Keratinocyte (primary cell): ENCODE data around the gene PLTP. TPM values are rescaled to one million over a fixed set of nuclear protein-coding genes. Genes with fewer than 3 reads are reported as not detected.

Experiments used
- DNase-seq: peaks from one replicate; pipeline ENCODE4 v3.0.0-alpha.2; 2011; ENCODE audit warnings: low read depth, missing footprints, low spot score
- FAIRE-seq: peaks from 2 replicates; lab custom pipeline; 2011; peaks lifted over from hg19 to GRCh38; lab: Jason Lieb, UNC
- H2AFZ ChIP-seq: 2 replicates; pipeline ENCODE4 v1.6.0; 2012; ENCODE audit warnings: low read length, control low read depth, inconsistent platforms; ENCODE audit not compliant: control insufficient read depth
- H3K27ac ChIP-seq: 2 replicates; pipeline ENCODE4 v1.5.1; 2011; ENCODE audit warnings: low read length; ENCODE audit not compliant: control insufficient read depth, insufficient read depth
- H3K27me3 ChIP-seq: 3 replicates; pipeline ENCODE4 v1.6.0; 2011; ENCODE audit warnings: low read length; ENCODE audit not compliant: control insufficient read depth, insufficient read depth; ENCODE audit errors: extremely low read depth
- H3K36me3 ChIP-seq, 2 experiments: 2 replicates in 1 of 2; 3 replicates in 1 of 2; pipeline ENCODE4 v1.5.1; 2011; ENCODE audit warnings: low read length in 2 of 2, mild to moderate bottlenecking in 1 of 2; ENCODE audit not compliant: control insufficient read depth in 2 of 2, insufficient read depth in 2 of 2; ENCODE audit errors: extremely low read depth in 1 of 2
- H3K4me1 ChIP-seq: 3 replicates; pipeline ENCODE4 v1.5.1; 2011; ENCODE audit warnings: low read length; ENCODE audit not compliant: control insufficient read depth, insufficient read depth; ENCODE audit errors: extremely low read depth
- H3K4me2 ChIP-seq: 3 replicates; pipeline ENCODE4 v1.6.0; 2011; ENCODE audit warnings: low read depth, low read length; ENCODE audit not compliant: control insufficient read depth, insufficient read depth; ENCODE audit errors: extremely low read depth
- H3K4me3 ChIP-seq, 3 experiments: fragments of 200-600 bp in 1 of 3; sonication (generic) in 1 of 3; 2 replicates in 2 of 3; 3 replicates in 1 of 3; pipeline ENCODE4 v1.5.1; 2011 to 2016; ENCODE audit warnings: low read length in 3 of 3, mild to moderate bottlenecking in 3 of 3, control low read depth in 2 of 3, inconsistent platforms in 1 of 3, low read depth in 1 of 3, mixed read lengths in 1 of 3, mixed run types in 1 of 3, moderate library complexity in 1 of 3; ENCODE audit not compliant: control insufficient read depth in 2 of 3, insufficient read depth in 2 of 3; ENCODE audit errors: extremely low read depth in 1 of 3
- H3K79me2 ChIP-seq: 2 replicates; pipeline ENCODE4 v1.6.0; 2012; ENCODE audit warnings: low read length; ENCODE audit not compliant: control insufficient read depth, insufficient read depth
- H3K9ac ChIP-seq: 3 replicates; pipeline ENCODE4 v1.6.0; 2011; ENCODE audit warnings: low read length; ENCODE audit not compliant: control insufficient read depth, insufficient read depth; ENCODE audit errors: extremely low read depth
- H3K9me1 ChIP-seq: 3 replicates; pipeline ENCODE4 v1.6.0; 2011; ENCODE audit warnings: low read length; ENCODE audit not compliant: control insufficient read depth, insufficient read depth; ENCODE audit errors: extremely low read depth
- H3K9me3 ChIP-seq: 2 replicates; pipeline ENCODE4 v1.5.1; 2012; ENCODE audit warnings: low read depth, low read length; ENCODE audit not compliant: control insufficient read depth
- H4K20me1 ChIP-seq: 3 replicates; pipeline ENCODE4 v1.6.0; 2011; ENCODE audit warnings: low read length; ENCODE audit not compliant: control insufficient read depth, insufficient read depth; ENCODE audit errors: extremely low read depth
- EZH2 ChIP-seq: IDR thresholded peaks from one replicate; pipeline ENCODE4 v1.6.1; 2012; ENCODE audit warnings: inconsistent platforms, mild to moderate bottlenecking, low read length, moderate library complexity
- dilution Hi-C: fragments of 300-500 bp; cut with MboI; formaldehyde crosslinking; loops from one replicate; pipeline ENCODE4 v1.7.0; 2020; ENCODE audit warnings: low sequenced_read_pairs; ENCODE audit not compliant: extremely low pct_ligation_motif_present
- polyA plus RNA-seq, 5 experiments: library from polyadenylated mRNA; depleted of rRNA in 3 of 5; stranded (reverse) in 3 of 5; stranded (forward) in 1 of 5; unstranded in 1 of 5; fragments of >200 nt; gene quantifications; 1 replicate in 1 of 5; 2 replicates in 3 of 5; 3 replicates in 1 of 5; pipeline versions ENCODE4 v1.2.1 to v1.2.3, GENCODE V29; 2011 to 2012; ENCODE audit warnings: missing spikeins in 2 of 5, low read depth in 1 of 5, low replicate concordance in 1 of 5
- TF ChIP-seq, protein P1 (sequence below), 3 experiments: IDR thresholded peaks in 1 of 3; conservative IDR thresholded peaks in 1 of 3; optimal IDR thresholded peaks in 1 of 3; 2 replicates in 2 of 3; 3 replicates in 1 of 3; pipeline versions ENCODE3 to v1.5.1; 2011; ENCODE audit warnings: low read length in 3 of 3, mild to moderate bottlenecking in 3 of 3, moderate library complexity in 2 of 3, control low read depth in 1 of 3, inconsistent platforms in 1 of 3; ENCODE audit not compliant: insufficient read depth in 2 of 3; ENCODE audit errors: extremely low read depth in 1 of 3

Gene PLTP
- polyA plus RNA-seq, 1 donor (not counting 4 experiments of a cell fraction or from before 2014, with no cell fraction given), result 26.3 TPM

DNA sequence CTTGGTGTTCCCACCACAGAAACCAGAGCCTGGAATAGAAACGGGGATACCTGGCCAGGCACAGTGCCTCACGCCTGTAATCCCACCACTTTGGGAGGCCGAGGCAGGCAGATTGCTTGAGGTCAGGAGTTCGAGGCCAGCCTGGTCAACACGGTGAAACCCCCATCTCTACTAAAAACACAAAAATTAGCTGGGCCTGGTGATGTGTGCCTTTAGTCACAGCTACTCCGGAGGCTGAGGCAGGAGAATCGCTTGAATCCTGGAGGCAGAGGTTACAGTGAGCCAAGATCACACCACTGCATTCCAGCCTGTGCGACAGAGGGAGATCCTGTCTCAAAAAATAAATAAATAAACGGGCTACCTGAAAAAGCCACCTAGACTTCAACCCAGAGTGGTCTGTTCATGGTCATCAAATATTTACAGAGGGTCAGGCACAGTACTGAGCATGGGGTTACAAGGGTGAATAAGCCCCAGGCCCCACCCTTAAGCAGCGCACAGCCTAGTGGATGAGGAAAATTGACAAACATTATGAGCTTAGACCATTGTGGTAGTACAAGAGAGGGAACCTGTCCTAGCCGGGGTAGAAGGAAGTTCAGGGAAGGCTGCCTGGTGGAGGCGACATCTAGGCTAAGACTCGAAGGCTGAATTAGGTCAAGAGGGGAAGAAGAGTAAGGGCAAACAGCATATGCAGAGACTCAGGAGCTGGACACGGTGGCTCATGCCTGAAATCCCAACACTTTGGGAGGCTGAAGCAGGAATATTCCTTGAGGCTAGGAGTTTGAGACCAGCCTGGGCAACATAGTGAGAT is 15.3 kb upstream of the PLTP start:
- no peak overlapping the region for H2AFZ ChIP-seq
- H3K27ac ChIP-seq, result no peak overlapping the region
- peaks cover 2% of the 10 kb centered on the region for H3K27me3 ChIP-seq
- H3K4me2 ChIP-seq, result no peak overlapping the region
- H3K79me2 ChIP-seq, result no peaks in the 10 kb centered on the region
- no peaks in the 10 kb centered on the region for H3K36me3 ChIP-seq
- no peaks in the 10 kb centered on the region for H3K4me1 ChIP-seq
- no peaks in the 10 kb centered on the region for H4K20me1 ChIP-seq
- no peak overlapping the region for H3K4me3 ChIP-seq
- FAIRE-seq, result no peak
- dilution Hi-C loops, result no loop called here
- no peak overlapping the region for H3K9ac ChIP-seq
- H3K9me3 ChIP-seq, result no peaks in the 10 kb centered on the region
- no peak for TF ChIP-seq EZH2
- TF ChIP-seq, protein P1, sequence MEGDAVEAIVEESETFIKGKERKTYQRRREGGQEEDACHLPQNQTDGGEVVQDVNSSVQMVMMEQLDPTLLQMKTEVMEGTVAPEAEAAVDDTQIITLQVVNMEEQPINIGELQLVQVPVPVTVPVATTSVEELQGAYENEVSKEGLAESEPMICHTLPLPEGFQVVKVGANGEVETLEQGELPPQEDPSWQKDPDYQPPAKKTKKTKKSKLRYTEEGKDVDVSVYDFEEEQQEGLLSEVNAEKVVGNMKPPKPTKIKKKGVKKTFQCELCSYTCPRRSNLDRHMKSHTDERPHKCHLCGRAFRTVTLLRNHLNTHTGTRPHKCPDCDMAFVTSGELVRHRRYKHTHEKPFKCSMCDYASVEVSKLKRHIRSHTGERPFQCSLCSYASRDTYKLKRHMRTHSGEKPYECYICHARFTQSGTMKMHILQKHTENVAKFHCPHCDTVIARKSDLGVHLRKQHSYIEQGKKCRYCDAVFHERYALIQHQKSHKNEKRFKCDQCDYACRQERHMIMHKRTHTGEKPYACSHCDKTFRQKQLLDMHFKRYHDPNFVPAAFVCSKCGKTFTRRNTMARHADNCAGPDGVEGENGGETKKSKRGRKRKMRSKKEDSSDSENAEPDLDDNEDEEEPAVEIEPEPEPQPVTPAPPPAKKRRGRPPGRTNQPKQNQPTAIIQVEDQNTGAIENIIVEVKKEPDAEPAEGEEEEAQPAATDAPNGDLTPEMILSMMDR (optimal IDR thresholded peaks at IDR 0.05 in 1 of 3, IDR thresholded peaks at IDR 0.05 in 1 of 3, conservative IDR thresholded peaks at IDR 0.05 in 1 of 3; ENCODE audit: extremely low read depth in 1 of 3, insufficient read depth in 2 of 3, low read length in 3 of 3), result no peak
- no peaks in the 10 kb centered on the region for H3K9me1 ChIP-seq
- no peak for DNase-seq

DNA sequence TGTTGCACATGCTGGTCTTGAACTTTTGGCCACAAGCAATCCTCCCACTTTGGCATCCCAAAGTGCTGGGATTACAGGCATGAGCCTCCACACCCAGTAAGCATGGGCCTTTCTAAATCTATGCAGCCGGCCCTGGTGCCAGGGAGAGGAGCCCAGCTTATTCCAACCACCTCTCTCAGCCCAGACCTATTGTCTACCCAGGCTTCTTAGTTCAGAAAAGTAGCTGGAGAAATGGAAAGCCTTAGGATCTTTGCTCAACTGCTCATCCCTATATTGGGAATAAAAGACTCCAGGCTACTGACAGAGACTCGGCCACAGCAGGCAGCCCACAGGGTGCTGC is 14.7 kb upstream of the PLTP start:
- Histone ChIP-seq H2AFZ (no peak overlapping the region), H3K9me1 (no peaks in the 10 kb centered on the region), H3K4me3 (no peak overlapping the region), H3K27me3 (peaks cover 2% of the 10 kb centered on the region), H3K9me3 (no peaks in the 10 kb centered on the region), H3K36me3 (no peaks in the 10 kb centered on the region), H4K20me1 (no peaks in the 10 kb centered on the region), H3K4me2 (no peak overlapping the region), H3K79me2 (no peaks in the 10 kb centered on the region), H3K4me1 (no peaks in the 10 kb centered on the region), H3K9ac (no peak overlapping the region), H3K27ac (no peak overlapping the region)
- DNase-seq (no peak), FAIRE-seq (no peak)
- dilution Hi-C loops, result no loop called here
- TF ChIP-seq EZH2, result no peak
- TF ChIP-seq, protein P1 (optimal IDR thresholded peaks at IDR 0.05 in 1 of 3, IDR thresholded peaks at IDR 0.05 in 1 of 3, conservative IDR thresholded peaks at IDR 0.05 in 1 of 3; ENCODE audit: extremely low read depth in 1 of 3, insufficient read depth in 2 of 3, low read length in 3 of 3), result no peak
